PC-3 (cell line): ENCODE results near the gene SRPRA. TPM values are rescaled to one million over a fixed set of nuclear protein-coding genes. Genes with fewer than 3 reads are reported as not detected.

Experiments used
- ATAC-seq: fragments of 200-7000 bp; cut with Tn5 transposase; 2 replicates; pipeline ENCODE4 v1.9.1; 2020; ENCODE audit warnings: mild to moderate bottlenecking, moderate library complexity
- BruUV-seq: library from RNA; stranded (reverse); fragments of 400-500 nt; replicated peaks from 2 replicates; lab custom pipeline; 2021; lab: Mats Ljungman, UMichigan
- CTCF ChIA-PET: fragments of 300-600 bp; sonication (Branson Sonifier 250); formaldehyde crosslinking; loops from one replicate; lab custom pipeline; 2022; ENCODE audit warnings: antibody characterized with exemption; lab: Charles Lee
- POLR2A ChIA-PET: fragments of 300-600 bp; sonication (Branson Sonifier 250); formaldehyde crosslinking; loops from one replicate; lab custom pipeline; 2022; ENCODE audit warnings: antibody characterized with exemption; ENCODE audit not compliant: unreplicated experiment; lab: Charles Lee
- DNase-seq: peaks from one replicate; pipeline ENCODE4 v3.0.0-alpha.2; 2015
- H2AFZ ChIP-seq: fragments of 300-600 bp; sonication (generic); 2 replicates; pipeline ENCODE4 v1.6.0; 2016; ENCODE audit warnings: antibody characterized with exemption, low read length
- H3F3A ChIP-seq: fragments of 300-600 bp; sonication (generic); one replicate; pipeline ENCODE4 v1.6.0; 2017; ENCODE audit warnings: antibody characterized with exemption, low read length, control low read depth, mild to moderate bottlenecking; ENCODE audit not compliant: unreplicated experiment
- H3K27ac ChIP-seq: fragments of 300-600 bp; sonication (generic); 2 replicates; pipeline ENCODE4 v1.5.1; 2016; ENCODE audit warnings: mild to moderate bottlenecking, low read length
- H3K27me3 ChIP-seq: fragments of 300-600 bp; sonication (generic); 2 replicates; pipeline ENCODE4 v1.6.1; 2016; ENCODE audit warnings: low read length, mixed read lengths
- H3K36me3 ChIP-seq: fragments of 300-600 bp; sonication (generic); 2 replicates; pipeline ENCODE4 v1.6.1; 2016; ENCODE audit warnings: low read depth, mixed run types, low read length, mixed read lengths
- H3K4me1 ChIP-seq: fragments of 300-600 bp; sonication (generic); 2 replicates; pipeline ENCODE4 v1.5.1; 2016; ENCODE audit warnings: low read length; ENCODE audit not compliant: insufficient read depth
- H3K4me2 ChIP-seq: fragments of 300-600 bp; sonication (generic); 2 replicates; pipeline ENCODE4 v1.6.0; 2016; ENCODE audit warnings: low read length
- H3K4me3 ChIP-seq: fragments of 300-600 bp; sonication (generic); 2 replicates; pipeline ENCODE4 v1.5.1; 2016; ENCODE audit warnings: mild to moderate bottlenecking, low read length, mixed read lengths
- H3K79me2 ChIP-seq: fragments of 300-600 bp; sonication (generic); 2 replicates; pipeline ENCODE4 v1.6.1; 2017; ENCODE audit warnings: low read length, mixed read lengths
- H3K9ac ChIP-seq: fragments of 300-600 bp; sonication (generic); 2 replicates; pipeline ENCODE4 v1.6.0; 2016; ENCODE audit warnings: mild to moderate bottlenecking, low read length
- H3K9me2 ChIP-seq: fragments of 300-600 bp; sonication (generic); replicated peaks from 2 replicates; pipeline ENCODE4 v1.6.1; 2016; ENCODE audit warnings: mixed run types, low read length, mixed read lengths
- H3K9me3 ChIP-seq: fragments of 300-600 bp; sonication (generic); 2 replicates; pipeline ENCODE4 v1.6.1; 2016; ENCODE audit warnings: low read length, mixed read lengths
- H4K20me1 ChIP-seq: fragments of 300-600 bp; sonication (generic); 2 replicates; pipeline ENCODE4 v1.6.1; 2016; ENCODE audit warnings: low read length, mixed read lengths
- CTCF ChIP-seq: fragments of 300-600 bp; sonication (generic); conservative IDR thresholded peaks from 2 replicates; pipeline ENCODE4 v1.5.1; 2017; ENCODE audit warnings: antibody characterized with exemption, low read depth, mild to moderate bottlenecking, low read length
- EZH2 ChIP-seq: fragments of 300-600 bp; sonication (generic); IDR thresholded peaks from one replicate; pipeline ENCODE4 v1.6.1; 2017; ENCODE audit warnings: antibody characterized with exemption, mild to moderate bottlenecking, low read length; ENCODE audit not compliant: unreplicated experiment
- EZH2phosphoT487 ChIP-seq: fragments of 300-600 bp; sonication (generic); IDR thresholded peaks from 2 replicates; pipeline ENCODE4 v1.6.1; 2018; ENCODE audit warnings: mild to moderate bottlenecking, antibody characterized with exemption, low read length, borderline replicate concordance
- intact Hi-C: fragments of 100-400 bp; cut with micrococcal nuclease; formaldehyde crosslinking; loops from 2 replicates; pipeline ENCODE4 v1.9.0; 2023
- total RNA-seq: library from RNA; depleted of rRNA; stranded (reverse); fragments of >200 nt; gene quantifications from 2 replicates; pipeline ENCODE4 v1.2.3, GENCODE V29; 2014

SRPRA gene
- total RNA-seq, 1 experiment from 2014 or later, result 143 TPM

- Histone ChIP-seq H4K20me1 (no peaks in the 10 kb centered on the region), H3K9me2 (no peaks in the 10 kb centered on the region), H3F3A (no peaks in the 10 kb centered on the region), H3K9me3 (no peaks in the 10 kb centered on the region), H3K27ac (peak overlapping the region; percentile 68), H3K4me2 (peak overlapping the region; percentile 42), H3K27me3 (no peaks in the 10 kb centered on the region), H3K36me3 (peaks cover 15% of the 10 kb centered on the region), H2AFZ (no peak overlapping the region), H3K9ac (peak overlapping the region; percentile 1), H3K79me2 (peaks cover 42% of the 10 kb centered on the region), H3K4me1 (peaks cover 31% of the 10 kb centered on the region), H3K4me3 (peak overlapping the region; percentile 11; the same call in 1 of the 2 replicates)
- intact Hi-C loops, result loop anchor here (1.0 kb wide), 1 partner anchor 133 kb away; no protein-coding TSS in a partner anchor
- BruUV-seq, result no TSS peak
- ChIA-PET CTCF (no interaction called here), POLR2A (interaction anchor here (0.6 kb wide), 1 partner anchor 39 kb away, joined by 6 read pairs; the partner anchor contains the start of gene SRPRA)
- ATAC-seq (no peak), DNase-seq (peak; percentile 84)
- TF ChIP-seq CTCF, result peak; percentile 84
- TF ChIP-seq EZH2, result no peak
Measured at GRCh38 chr11:126307706-126308105, 39.0 kb upstream of the SRPRA start.

- no peak overlapping the region for H3K4me2 ChIP-seq
- H2AFZ ChIP-seq, result no peak overlapping the region
- H3K27me3 ChIP-seq, result no peaks in the 10 kb centered on the region
- H3K27ac ChIP-seq, result no peak overlapping the region
- peaks cover 39% of the 10 kb centered on the region for H3K79me2 ChIP-seq
- no peak for TF ChIP-seq CTCF
- TF ChIP-seq EZH2, result no peak
- TF ChIP-seq EZH2phosphoT487, result no peak
- peaks cover 27% of the 10 kb centered on the region for H3K4me1 ChIP-seq
- H3K9me3 ChIP-seq, result no peaks in the 10 kb centered on the region
- H3K4me3 ChIP-seq, result no peak overlapping the region
- no peaks in the 10 kb centered on the region for H4K20me1 ChIP-seq
- POLR2A ChIA-PET, result no interaction called here
- CTCF ChIA-PET, result no interaction called here
- H3K9ac ChIP-seq, result no peak overlapping the region
- DNase-seq, result no peak
- H3K36me3 ChIP-seq, result peaks cover 9% of the 10 kb centered on the region; the same call in 1 of the 2 replicates
- no TSS peak for BruUV-seq
- no peaks in the 10 kb centered on the region for H3F3A ChIP-seq
- ATAC-seq, result no peak
- intact Hi-C loops, result no loop called here
- H3K9me2 ChIP-seq, result no peaks in the 10 kb centered on the region
Measured at GRCh38 chr11:126305699-126306098, 37.0 kb upstream of the SRPRA start.

GRCh38 chr11:126304457-126305075 lies 35.9 kb upstream of the SRPRA start:
- Histone ChIP-seq H3K4me3 (peak overlapping the region; percentile 78), H3K4me2 (peak overlapping the region; percentile 91), H3K27me3 (no peaks in the 10 kb centered on the region), H3K27ac (peak overlapping the region; percentile 75), H3F3A (no peaks in the 10 kb centered on the region), H3K36me3 (0 out of 2 replicates have a peak, but pooled peaks cover 3% of the 10 kb centered on the region), H3K9me2 (no peaks in the 10 kb centered on the region), H3K9ac (peak overlapping the region; percentile 95), H3K4me1 (peaks cover 25% of the 10 kb centered on the region), H4K20me1 (no peaks in the 10 kb centered on the region), H2AFZ (peak overlapping the region; percentile 90), H3K79me2 (peaks cover 39% of the 10 kb centered on the region), H3K9me3 (no peaks in the 10 kb centered on the region)
- BruUV-seq, result TSS peak; percentile 73
- ChIA-PET CTCF (no interaction called here), POLR2A (no interaction called here)
- TF ChIP-seq EZH2 (no peak), EZH2phosphoT487 (no peak), CTCF (no peak)
- DNase-seq (no peak), ATAC-seq (peak; percentile 27)
- intact Hi-C loops, result loop anchor here (1.0 to 5.0 kb wide), 2 partner anchors 98 to 176 kb away; no protein-coding TSS in a partner anchor
